Measurements from ENCODE around the gene SLC5A2.
"Not testable (repeated sequence)": the region's sequence is repeated elsewhere in the genome, so short reads cannot be mapped to it uniquely, and the experiment has no call there.

SLC5A2 gene

DNA sequence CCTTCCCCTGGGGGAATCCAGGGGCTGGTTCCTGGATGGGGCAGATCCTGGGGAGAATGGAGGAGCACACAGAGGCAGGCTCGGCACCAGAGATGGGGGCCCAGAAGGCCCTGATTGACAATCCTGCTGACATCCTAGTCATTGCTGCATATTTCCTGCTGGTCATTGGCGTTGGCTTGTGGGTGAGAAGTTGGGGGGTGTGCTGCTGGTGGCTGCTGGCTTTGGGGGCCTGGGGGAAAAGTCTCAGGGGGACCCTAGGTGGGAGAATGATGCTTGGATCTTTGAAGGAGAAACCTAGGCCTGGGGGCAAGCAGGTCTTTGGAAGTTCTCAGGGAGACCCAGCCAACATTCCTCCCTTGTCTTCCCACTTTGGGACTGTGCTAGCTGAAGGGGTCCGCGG, at the start of gene SLC5A2:
Gene SLC5A2 (plus strand): TSS at position 43 of the 400 bp plus-strand sequence. CDS start 14 bp downstream, at position 57.
- DNase-seq = no peak

DNA sequence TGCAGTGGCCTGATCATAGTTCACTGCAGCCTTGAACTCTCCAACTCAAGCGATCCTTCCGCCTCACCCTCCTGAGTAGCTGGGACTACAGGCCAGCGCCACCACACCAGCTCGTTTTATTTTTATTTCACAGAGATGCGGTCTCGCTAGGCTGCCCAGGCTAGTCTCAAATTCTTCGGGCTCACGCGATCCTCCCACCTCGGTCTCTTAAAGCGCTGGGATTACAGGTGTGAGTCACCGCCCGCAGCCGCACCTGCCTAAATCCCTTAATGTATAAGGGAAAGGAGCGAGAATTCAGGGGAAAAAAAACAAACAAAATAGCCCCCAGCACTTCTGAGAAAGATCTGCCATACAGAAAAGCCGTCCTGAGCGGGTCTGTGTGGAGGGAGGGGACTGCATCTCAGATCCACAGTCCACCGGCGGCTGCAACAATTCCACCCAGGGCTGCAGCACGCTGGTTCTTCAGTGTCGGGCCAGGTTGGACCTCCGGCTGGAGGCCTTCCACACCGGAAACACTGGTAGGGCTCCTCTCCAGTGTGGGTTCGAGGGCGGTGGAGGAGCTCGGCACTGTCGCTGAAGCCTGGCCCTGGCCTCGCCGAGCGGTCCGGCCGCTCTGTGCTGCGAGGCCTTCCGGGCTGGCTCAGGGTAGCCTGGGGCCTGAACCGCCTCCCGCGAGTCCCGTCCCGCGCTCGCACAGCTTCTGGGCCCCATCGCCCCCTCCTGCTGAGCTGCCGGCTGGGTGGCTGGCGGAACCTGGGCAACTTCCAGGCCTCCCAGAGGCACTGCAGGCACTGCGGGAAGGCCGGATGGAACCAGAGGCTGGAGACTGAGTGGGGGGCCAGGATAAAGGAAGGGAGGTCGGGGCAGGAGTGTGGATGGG, 47.3 kb upstream of the SLC5A2 start:
- DNase-seq = no peak

DNA sequence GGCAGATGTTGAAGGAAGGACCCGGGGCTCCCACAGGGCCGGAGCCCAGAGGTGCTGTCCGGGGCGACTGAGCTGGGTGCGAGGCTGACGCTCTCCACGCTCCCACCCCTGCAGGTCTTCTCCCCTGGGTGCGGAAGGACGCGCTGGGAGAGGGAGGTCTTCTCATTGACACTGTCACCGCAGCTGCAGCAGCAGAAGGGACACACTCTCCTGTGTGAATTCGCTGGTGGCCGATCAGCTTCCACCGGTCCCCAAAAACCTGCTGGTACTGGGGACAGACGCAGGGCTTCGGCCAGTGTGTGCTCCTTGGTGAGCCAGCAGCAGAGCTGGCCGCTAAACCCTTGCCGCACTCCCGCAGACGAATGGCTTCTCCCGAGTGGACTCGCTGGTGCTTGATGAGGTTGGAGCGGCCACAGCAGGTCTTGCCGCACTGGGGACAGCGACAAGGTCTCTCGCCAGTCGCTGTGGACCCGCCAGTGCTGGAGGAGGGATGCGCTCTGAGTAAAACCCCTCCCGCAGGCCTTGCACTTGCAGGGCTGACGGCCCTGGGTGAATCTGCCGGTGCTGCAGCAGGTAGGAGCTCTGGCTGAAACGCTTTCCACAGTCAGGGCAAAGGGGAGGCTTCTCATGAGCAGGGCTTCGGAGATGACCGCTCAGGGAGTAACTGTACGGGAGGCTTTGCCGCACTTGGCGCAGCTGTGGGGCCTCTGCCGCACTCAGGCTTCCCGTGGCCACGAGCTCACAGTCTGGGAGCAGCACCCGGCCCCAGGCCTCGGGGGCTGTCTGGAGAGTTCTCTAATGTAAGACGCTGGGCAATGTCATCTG, 46.5 kb upstream of the SLC5A2 start:
- no peak for DNase-seq

DNA sequence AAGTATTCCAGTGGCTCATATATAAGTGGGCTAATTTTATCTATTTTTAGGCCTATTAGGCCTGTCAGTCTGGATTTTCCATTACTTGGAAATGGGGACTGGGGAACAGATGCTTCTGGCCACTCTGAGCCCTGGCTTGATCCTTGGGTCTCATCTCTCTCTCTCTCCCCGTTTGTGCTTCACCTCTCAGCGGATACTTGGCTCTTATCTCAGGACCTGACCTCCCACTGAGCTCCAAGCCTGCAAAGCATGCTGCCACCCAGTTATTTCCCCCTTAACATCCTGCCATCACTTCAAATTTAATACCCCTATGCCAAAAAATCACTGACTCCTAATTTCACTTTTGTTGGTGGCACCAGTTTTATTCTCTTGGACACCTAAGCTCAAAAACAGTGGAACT, 44.5 kb upstream of the SLC5A2 start:
- no peak for DNase-seq

DNA sequence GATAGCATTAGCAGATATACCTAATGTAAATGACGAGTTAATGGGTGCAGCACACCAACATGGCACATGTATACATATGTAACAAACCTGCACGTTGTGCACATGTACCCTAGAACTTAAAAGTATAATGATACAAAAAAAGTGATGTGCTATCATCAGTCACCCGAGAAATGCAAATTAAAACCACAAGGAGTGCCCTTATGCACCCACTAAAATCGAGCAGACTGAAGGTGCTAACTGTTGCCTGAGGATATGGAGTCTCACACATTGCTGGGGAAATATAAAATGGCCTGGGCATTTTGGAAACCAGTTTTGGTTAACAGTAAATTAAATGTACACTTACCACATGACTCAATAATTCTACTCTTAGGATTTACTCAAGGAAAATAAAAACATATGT, 43.9 kb upstream of the SLC5A2 start:
- DNase-seq = not testable (repeated sequence)

DNA sequence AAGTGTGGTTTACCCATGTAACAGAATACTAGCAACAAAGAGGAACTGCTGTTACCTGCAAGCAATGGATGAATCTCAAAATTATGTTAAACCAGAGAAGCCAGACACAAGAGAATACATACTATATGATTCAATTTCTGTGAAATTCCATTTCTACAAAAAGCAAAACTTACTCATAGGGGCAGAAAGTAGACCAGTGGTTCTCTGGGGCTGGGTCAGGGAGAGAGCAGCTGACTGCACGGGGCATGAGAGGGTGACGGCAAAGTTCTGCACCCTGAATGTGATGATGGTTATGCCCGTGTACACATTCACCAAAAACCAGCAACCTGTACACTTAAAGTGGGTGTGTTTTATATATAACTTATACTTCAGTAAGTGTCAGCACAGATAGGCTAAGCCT, 43.4 kb upstream of the SLC5A2 start:
- DNase-seq = no peak

DNA sequence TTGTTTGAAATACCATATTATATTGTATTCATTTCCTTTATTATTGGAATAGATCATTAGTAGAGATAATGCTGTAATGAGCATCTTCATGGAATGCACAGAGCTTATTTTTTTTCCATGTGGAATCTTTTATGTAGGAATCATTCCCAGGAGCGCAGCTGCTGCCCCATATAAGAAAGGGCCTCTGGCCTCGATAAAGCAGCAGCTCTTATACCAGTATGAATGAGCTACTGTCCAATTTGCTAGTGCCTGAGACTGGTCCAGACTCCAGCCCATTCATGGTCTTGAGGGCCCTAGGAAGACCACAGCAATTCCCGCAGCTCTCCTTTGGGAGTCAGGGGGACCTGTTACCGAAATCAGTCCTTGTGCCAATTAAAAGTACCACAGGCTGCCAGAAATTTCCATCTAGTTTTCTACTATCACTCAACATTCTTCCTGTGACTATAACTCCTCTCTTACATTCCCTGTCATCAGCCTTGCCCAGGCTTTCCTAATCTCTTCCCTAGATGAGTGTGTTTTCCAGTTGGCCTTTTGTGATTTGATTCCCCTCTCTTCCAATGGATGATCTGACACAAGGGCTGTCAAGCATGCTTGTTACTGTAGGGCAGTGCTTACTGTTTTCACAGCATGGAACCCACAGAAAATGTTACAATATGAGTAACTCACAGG, 42.3 kb upstream of the SLC5A2 start:
- DNase-seq = no peak

DNA sequence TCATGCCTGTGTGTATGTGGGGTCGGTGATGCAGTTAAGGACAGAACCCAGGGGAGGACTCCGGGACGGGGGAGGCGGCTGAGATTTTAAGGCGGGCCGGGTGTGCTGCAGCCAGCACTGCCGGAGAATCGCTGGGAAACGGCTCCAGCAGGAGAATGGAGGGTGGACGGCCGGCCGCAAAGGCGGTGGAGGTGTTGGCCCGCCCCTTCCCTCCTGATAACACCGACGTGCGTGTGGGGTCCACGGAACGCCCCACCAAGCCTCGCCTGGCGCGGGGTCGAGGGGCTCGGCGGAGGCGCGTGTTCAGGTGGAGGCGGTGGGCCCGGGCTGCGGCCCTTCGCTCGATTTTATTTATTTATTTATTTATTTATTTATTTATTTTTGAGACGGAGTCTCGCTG, 41.0 kb upstream of the SLC5A2 start:
- DNase-seq = no peak

DNA sequence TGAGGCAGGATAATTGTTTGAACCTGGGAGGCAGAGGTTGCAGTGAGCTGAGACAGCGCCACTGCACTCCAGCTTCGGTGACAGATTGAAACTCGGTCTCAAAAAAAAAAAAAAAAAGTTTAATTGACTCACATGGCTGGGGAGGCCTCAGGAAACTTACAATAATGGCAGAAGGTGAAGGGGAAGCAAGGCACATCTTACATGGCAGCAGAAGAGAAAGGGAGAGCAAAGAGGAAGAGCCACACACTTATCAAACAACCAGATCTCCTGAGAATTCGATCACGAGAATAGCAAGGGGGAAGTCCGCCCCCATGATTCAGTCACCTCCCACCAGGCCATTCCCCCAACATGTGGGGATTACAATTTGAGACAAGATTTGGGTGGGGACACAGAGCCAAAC, 37.0 kb upstream of the SLC5A2 start:
- not testable (repeated sequence) for DNase-seq

DNA sequence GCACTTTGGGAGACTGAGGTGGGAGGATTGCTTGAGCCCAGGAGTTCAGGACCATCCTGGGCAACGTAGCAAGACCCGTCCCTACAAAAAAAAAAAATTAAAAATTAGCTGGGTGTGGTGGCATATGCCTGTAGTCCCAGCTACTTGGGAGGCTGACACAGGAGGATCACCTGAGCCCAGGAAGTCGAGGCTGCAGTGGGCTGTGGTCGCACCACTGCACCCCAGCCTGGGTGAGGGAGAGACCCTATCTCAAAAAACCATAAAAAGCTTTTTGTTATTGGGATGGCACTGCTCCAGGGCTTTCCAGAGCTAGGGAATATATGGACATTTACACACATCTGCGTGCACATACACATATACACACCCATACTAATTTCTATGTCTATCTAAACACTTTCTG, 31.7 kb upstream of the SLC5A2 start:
- no peak for DNase-seq

DNA sequence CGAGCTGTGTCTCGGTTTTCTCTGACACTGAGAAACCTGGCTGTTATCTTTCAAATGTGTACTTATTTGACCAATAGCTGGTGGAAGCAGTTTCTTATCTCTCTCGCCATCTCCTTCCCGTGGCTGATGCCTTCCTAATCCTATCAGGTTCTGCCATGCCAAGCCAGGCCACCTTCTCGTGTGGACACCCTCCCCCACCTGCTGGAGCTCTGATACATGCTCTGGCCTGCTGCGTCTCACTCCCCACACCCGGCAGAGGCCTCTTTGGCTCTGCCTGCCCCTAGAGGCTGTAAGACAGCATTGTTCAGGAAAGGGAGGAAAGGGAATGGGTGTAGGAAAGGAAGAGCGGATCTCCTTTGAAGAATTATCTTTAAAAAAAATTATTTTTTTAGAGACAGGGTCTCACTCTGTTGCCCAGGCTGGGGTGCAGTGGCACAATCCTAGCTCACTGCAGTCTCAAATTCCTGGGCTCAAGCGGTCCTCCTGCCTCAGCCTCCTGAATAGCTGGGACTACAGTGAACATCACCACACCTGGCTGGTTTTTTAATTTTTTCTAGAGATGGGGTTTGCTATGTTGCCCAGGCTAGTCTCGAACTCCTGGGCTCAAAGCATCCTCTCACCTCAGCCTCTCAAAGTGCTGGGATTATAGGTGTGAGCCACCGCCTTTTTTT, 31.1 kb upstream of the SLC5A2 start:
- peak in 2 of 3 experiments; percentile 25 to 52 for DNase-seq

DNA sequence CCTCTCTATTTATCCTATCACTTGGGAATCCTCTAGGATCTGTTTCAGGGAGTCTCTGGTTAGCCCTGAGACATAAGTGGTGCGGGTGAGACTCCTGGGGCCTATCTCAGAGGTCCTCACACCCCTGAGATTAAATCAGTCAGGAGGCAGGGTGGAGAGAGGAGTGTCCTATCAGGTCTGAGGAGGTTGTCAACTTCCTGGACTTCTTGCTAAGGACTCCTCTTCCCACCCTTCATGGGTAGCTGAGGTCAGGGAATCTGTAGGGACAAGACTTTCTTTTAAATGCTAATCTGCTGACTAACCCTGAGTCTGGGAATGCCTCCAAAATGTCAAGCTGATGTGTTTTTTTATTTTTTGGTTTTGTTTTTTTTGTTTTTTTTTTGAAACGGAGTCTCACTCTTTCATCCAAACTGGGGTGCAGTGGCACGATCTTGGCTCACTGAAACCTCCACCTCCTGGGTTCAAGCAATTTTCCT, 30.3 kb upstream of the SLC5A2 start:
- no peak for DNase-seq

DNA sequence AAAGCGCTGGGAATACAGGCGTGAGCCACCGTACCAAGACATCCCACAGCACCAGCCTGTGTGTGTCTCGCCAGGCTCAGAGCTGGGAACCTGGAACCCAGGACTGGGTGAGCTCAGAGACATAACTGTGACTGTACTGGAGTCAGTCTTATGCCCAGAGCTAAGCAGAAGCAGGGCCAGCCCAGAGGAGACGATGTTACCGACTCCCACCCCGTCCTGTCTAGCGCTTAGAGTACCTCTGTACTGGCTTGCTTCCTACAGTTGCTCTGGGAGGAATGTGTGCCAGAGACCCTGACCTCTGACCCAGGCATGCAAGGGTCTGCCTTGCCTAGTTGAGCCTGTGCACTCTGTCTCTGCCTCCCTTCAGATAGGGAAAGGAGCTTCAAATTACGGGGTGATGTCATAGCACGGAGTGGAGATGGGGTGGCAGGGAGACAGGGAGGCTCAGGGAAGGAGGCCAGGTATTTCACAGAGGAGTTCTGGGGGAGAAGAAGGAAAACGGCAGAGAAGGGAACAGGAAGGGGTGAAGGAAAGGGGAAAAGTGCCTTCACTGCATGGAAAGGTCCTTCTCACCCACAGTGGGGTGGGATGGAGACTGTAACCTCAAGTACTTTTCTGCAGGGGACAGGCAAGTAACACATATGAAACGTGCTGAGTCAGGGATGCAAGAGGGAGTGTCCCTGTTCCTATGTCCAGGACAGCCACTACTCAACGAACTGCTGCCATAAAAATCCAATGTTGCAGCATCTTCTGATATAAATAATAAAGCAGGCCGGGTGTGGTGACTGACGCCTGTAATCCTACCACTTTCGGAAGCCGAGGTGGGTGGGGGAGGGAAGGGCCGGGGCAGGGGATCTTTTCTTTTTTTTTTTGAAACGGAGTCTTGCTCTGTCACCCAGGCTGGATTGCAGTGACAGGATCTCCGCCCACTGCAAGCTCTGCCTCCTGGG, 29.4 kb upstream of the SLC5A2 start:
- DNase-seq = no peak

DNA sequence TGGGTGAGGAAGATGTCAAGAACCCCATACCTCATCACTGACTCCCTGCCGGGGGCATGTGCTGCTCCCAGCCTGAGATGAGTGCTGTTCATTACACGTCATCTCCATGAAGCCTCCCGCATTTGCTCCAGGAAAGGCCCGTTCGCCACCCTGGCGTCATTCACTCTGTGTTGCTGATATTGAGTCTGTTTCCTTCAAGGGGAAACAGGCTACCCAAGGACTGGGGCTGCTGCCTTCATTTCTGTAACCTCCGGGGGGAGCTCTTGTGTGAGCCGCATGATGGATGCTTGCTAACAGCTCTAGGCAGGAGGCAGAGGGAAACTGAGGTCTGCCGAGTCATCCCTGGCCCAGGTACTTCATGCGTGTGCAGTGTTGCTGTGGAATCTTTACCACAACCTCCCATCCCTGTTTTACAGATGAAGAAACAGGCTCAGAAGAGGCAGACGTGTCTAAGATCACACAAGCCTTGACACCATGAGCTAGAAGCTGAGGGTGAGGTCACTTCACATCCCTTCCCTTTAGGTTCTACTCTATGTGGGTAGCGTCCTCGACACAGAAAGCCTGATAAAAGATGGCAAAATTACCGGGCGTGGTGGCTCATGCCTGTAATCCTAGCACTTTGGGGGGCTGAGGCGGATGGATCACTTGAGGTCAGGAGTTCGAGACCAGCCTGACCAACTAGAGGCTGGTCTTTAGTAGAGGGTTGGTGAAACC, 27.2 kb upstream of the SLC5A2 start:
- peak in 1 of 3 experiments; percentile 2 for DNase-seq

DNA sequence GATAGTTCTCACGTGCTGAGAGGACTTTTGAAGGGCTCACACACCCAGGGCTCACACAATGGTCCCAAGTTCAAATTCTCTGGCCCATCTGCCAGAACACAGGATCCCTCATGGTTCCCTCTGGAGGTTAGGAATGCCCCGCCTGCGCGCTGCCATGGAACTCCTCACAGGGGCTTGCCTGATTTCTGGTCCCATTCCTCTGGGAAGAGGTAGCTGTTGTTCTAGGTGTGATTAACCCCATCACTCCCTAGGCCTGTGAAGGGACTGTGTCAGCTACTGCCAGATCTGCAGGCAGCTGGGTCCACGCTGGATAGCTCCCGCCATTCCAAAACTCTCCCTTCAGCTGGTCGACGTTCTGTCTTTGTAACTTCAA, 25.9 kb upstream of the SLC5A2 start:
- no peak for DNase-seq

DNA sequence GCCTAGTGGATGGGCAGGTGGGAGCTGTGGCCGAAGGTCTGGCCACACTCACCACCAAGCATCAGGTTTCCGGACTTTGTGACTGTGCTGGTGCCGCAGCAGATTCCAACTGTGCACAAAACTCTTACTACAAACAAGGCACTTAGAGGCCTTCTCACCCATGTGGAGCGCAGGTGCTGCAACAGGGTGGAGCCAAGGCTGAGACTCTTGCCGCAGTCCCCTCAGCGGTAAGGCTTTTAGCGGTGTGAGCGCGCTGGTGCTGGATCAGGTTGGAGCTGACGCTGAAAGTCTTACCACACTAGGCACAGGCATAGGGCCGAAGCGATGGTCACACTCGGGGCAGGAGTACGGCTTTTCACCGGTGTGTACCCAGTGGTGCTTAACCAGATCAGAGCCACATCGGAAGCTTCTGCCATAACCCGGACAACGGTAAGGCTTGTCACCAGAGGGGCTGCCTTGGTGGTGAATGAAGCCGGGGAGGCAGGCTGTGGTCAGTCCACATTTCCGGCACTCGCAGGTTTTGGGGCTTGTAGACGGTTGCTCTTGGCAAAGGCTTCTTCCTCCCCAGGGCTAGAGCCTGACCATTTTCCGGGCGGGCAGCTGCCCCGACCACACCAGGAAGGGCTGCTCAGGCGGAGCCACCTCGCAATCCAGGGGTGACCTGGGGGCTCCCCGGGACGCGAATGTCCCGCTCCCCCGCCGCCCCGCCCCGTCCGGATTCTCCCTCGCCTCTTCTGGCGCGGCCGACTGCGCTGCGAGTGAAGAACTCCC, 24.7 kb upstream of the SLC5A2 start:
- peak; percentile 22 to 67 (median 60) for DNase-seq

DNA sequence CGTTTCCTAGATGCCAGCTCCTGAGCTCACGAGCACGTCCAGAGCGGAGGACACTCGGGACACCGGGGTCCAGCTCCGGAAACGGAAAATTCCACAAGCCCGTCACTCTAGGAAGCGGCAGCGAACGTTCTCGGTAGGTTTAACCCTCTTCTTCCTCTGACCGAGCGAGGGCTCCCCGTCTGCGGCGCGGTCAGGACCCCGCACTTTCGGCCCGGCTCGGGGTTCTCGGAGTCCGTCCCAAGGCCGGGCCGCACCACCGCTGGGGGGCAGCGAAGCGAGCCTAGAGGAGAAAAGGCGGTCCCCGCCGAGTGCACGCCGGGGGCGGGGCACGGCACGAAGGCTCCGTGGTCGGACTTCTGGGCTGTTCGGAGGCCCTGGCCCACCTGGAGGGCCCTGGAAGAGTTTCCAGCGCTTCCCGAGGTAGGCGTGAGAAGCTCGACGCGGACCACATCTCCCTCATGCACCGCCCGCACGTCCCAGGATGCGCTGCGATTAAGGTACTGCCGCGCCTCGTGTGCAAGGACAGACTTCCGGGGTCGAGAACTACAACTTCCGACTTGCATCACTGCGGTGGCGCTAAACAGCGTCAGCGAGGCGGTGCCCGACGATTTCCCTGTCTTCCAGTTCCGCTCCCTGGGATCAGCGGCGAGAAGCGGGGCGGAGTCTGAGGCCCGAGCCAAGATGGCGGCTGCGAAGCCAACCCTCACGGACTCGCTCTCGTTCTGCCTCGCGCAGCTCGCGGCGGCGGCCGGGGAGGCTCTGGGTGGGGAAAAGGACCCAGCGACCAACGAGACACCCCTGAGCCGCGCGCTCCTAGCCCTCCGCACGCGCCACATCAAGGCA, 23.9 kb upstream of the SLC5A2 start, which contains the start of gene ARMC5:
Gene ARMC5 (plus strand): TSS at position 658 of the 843 bp plus-strand sequence. CDS start 24 bp downstream, at position 682.
- peak; percentile 88 to 98 (median 96) for DNase-seq

DNA sequence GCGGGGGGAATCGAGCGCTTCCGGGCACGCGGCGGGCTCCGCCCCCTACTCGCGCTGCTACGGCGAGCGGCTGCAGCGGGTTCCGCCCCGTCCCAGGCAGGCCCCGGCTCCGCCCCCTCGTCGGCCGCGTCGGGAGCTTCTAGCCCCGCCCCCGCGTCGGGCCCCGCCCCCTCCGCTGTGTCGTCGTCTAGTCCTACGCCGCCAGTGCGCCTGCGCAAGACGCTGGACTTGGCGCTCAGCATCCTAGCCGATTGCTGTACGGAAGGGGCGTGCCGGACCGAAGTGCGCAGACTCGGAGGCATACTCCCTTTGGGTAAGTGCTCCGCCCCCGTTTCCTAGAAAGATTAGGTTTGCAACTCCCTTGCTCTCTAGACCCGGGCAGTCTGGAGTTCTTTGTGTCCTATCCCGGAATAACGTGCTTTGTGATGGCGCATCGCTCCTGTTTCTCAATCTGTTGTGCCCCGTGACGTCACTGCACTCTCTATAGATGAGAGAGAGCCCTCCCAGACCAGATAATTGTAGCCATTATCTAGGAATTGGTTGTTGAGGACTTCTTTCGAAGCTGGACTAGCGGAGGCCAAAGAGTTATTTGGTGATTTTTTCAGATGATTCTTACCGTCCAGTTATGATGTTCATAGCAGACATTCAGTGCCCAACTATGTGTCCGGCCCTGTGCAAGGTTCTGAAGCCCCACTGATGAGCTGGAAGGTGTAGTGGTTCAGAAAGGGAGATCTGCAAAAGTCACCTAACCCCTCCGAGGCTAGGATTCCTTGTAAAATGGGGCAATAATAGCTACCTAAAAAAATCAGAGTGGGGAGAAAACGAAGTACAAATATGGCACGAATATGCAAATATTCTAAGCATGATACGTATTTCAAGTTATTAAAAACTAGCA, 23.0 kb upstream of the SLC5A2 start:
- peak; percentile 97 to 99 (median 99) for DNase-seq
